Mesodermal cell (in vitro differentiated cells): ENCODE data around the gene COQ9.
"Not testable (repeated sequence)": the region's sequence is repeated elsewhere in the genome, so short reads cannot be mapped to it uniquely, and the experiment has no call there.

Source experiments
- H3K27ac ChIP-seq: 2 replicates; pipeline ENCODE4 v1.7.0; 2013; ENCODE audit warnings: mild to moderate bottlenecking, low read depth, low read length, moderate library complexity; ENCODE audit not compliant: severe bottlenecking
- H3K36me3 ChIP-seq: 2 replicates; pipeline ENCODE4 v1.7.1; 2013; ENCODE audit warnings: mild to moderate bottlenecking, low read length, moderate library complexity; ENCODE audit not compliant: control insufficient read depth, insufficient read depth
- H3K4me1 ChIP-seq: one replicate; pipeline ENCODE4 v1.7.1; 2013; ENCODE audit warnings: mild to moderate bottlenecking, low read length; ENCODE audit not compliant: insufficient read depth, control insufficient read depth, poor library complexity, severe bottlenecking
- H3K4me3 ChIP-seq: 2 replicates; pipeline ENCODE4 v1.7.0; 2013; ENCODE audit warnings: low read length, control low read depth, mild to moderate bottlenecking; ENCODE audit not compliant: insufficient read depth, poor library complexity, severe bottlenecking; ENCODE audit errors: extremely low read depth
- H3K9me3 ChIP-seq: 2 replicates; pipeline ENCODE4 v1.7.1; 2013; ENCODE audit warnings: mild to moderate bottlenecking, low read length, moderate library complexity; ENCODE audit not compliant: control insufficient read depth
- WGBS, 2 experiments: methylation state at CpG; one replicate each; pipeline ENCODE4 v1.1.5; 2013; ENCODE audit warnings: missing lambda C conversion rate in 2 of 2; ENCODE audit not compliant: insufficient coverage in 2 of 2; 5-methylcytosine and 5-hydroxymethylcytosine counted together

Gene COQ9

DNA sequence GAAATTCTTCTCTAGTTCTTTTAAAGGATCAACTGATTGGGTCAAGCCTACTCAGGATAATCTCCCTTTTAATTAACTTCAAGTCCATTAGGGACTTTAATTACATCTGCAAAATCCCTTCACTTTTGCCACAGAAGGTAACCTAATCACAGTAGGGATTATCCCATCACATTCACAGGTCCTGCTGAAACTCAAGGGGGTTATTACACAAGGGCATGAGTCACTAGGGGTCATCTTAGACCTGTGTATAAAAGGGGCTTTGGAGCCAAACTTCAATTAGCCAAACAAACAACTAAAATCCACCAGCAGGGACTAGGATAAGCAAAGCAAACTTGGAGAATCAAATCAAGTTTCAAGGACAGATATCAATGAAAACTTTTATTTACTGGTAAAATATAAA lies 19.5 kb upstream of the COQ9 start:
- Histone ChIP-seq H3K9me3 (no peaks in the 10 kb centered on the region), H3K36me3 (peaks cover 46% of the 10 kb centered on the region), H3K4me1 (no peaks in the 10 kb centered on the region), H3K4me3 (no peak overlapping the region), H3K27ac (no peak overlapping the region)

DNA sequence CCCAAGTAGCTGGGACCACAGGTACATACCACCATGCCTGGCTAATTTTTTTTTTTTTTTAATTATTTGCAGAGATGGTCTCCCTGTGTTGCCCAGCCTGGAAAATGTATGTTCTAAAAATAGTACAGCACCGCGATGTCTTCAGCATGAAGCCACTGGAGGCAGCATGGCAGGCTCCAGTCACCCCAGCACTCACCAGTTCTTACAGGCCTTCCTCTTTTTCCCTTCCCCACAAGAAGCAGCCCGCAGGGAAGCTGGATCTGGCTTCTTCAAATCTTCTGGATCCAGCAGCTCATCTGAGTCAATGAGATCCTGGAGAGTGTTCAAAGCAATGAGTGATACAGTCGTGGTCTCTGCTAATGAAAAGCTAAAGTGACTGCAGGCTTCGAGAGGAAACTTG lies 16.3 kb upstream of the COQ9 start:
- WGBS, 2 experiments, result 89 to 96% methylated on average over 2 to 3 of the region's 5 CpGs
- H3K36me3 ChIP-seq, result peaks cover 77% of the 10 kb centered on the region
- H3K4me1 ChIP-seq, result no peaks in the 10 kb centered on the region
- no peak overlapping the region for H3K4me3 ChIP-seq
- H3K9me3 ChIP-seq, result no peaks in the 10 kb centered on the region
- H3K27ac ChIP-seq, result no peak overlapping the region

DNA sequence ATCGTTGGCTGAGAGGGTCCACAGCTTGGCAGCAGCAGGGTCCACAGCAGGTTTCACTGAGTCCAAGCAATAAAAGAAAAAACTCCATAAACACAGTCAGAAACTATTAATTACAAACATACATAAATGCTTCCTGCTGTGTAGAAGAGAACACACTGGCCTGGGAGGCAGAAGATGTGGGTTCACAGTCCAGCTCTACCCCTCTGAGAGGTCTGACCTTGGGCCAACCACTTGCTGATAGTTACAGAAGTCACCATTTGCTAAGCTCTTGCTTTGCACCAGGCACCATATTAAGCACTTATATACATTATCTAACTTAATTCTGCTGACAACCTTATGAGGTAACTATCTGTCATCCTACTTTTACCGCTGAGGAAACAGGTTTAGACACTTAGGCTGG lies 14.8 kb upstream of the COQ9 start:
- H3K4me1 ChIP-seq, result no peaks in the 10 kb centered on the region
- no peak overlapping the region for H3K27ac ChIP-seq
- H3K36me3 ChIP-seq, result peaks cover 86% of the 10 kb centered on the region
- WGBS, 2 experiments, result 86 to 100% methylated on average over 1 of the region's 2 CpGs
- no peaks in the 10 kb centered on the region for H3K9me3 ChIP-seq
- H3K4me3 ChIP-seq, result no peak overlapping the region

DNA sequence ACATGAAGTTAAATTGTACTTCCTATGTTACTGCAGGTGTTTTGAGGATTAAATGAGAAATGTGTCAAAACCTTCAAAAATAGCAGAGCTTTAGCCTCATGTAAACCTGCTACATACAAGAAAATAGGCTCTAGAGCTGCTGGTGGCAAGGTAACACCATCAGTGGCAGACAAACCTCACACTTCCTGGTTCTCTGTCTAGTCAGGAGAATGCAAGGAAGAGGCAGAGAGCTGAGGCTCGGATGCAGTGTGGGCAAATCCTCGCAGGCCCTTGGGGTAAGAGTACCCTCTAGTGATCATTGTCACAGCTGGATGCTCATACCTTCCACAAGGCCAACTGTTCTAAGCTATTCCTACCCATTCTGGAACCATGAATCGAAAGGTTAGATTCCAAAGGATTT lies 14.3 kb upstream of the COQ9 start:
- 92 to 100% methylated on average over 2 of the region's 3 CpGs for WGBS, 2 experiments
- H3K27ac ChIP-seq, result no peak overlapping the region
- H3K9me3 ChIP-seq, result no peaks in the 10 kb centered on the region
- no peaks in the 10 kb centered on the region for H3K4me1 ChIP-seq
- no peak overlapping the region for H3K4me3 ChIP-seq
- peaks cover 90% of the 10 kb centered on the region for H3K36me3 ChIP-seq

DNA sequence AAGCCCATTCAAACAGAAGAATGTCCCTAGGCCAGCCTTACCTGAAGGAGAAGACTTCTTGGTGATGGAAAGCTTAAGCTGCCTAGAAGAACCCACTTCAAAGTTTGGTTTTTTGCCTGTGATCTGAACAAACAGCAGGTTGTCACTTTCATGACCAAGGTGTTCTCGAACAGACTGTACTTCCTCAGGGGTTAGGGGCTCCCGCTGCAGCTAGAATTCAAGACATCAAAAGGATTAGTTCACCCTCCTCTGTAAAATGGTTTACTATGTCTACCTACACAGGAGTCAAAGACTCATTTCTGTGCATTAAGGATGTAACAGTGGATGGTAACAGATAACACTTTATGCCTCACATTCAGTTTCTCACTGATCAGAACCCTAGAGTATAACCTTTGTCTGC lies 13.3 kb upstream of the COQ9 start:
- H3K4me3 ChIP-seq, result no peak overlapping the region
- H3K36me3 ChIP-seq, result peaks cover 96% of the 10 kb centered on the region
- no peaks in the 10 kb centered on the region for H3K4me1 ChIP-seq
- no peaks in the 10 kb centered on the region for H3K9me3 ChIP-seq
- WGBS, 2 experiments, result 100% methylated on average over 1 of the region's 2 CpGs; no CpG with 5 or more reads in 1 of the 2 experiments
- H3K27ac ChIP-seq, result no peak overlapping the region

DNA sequence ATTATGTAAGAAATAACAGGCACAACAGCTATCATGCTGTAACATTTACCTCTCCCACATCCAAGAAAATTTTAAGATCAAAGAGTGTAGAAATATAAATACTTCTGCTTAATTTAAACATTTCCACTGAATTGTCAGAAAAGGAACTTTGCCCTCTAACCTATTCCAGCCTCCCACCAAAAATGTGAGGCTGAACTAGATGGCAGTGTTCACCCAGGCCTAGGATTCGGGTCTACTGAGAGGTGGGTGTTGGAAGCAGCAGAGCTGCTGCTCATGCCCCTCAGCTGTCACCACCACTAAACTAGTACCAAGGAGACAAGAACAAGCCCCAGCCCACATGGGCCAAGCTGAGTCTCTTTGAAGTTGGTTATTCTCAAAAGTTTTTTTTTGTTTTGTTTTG lies 11.4 kb upstream of the COQ9 start:
- Histone ChIP-seq H3K4me1 (no peaks in the 10 kb centered on the region), H3K36me3 (peaks cover 97% of the 10 kb centered on the region), H3K27ac (no peak overlapping the region), H3K4me3 (no peak overlapping the region), H3K9me3 (peaks cover 6% of the 10 kb centered on the region)
- no CpG with 5 or more reads among the region's 1 CpG for WGBS, 2 experiments

DNA sequence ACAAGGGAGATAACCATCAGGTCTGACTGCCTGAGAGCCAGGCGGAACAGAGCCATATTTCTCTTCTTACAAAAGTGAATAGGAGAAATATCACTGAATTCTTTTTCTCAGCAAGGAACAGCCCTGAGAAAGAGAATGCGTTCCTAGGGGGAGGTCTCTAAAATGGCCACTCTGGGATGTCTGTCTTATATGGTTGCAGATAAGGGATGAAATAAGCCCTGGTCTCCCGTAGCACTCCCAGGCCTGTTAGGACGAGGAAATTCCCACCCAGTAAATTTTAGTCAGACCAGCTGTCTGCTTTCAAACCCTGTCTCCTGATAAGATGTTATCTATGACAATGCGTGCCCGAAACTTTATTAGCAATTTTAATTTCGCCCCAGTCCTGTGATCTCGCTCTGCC lies 7.3 kb upstream of the COQ9 start:
- Histone ChIP-seq H3K36me3 (peaks cover 97% of the 10 kb centered on the region), H3K9me3 (peaks cover 12% of the 10 kb centered on the region)
- H3K4me3 ChIP-seq, H3K4me1 ChIP-seq, H3K27ac ChIP-seq: not testable (repeated sequence)
- WGBS, 2 experiments, result 96 to 98% methylated on average over 7 of the region's 8 CpGs

DNA sequence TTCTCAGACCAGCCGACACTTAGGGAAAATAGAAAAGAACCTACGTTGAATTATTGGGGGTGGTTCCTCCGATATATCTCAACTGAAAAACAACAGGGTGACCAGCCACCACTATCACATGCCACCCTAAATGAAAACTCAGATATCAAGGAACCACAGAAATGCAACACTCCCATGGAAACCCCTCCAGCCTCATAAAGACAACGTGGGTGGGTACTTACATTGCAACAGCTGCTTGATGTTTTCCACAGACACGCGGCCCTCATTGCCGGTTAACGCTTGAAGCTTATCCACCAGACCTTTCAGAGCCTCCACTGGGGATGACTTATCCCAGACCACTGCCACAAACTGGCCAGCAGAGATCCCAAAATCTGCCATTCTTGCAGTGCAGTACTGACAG lies 6.7 kb upstream of the COQ9 start:
- H3K4me1 ChIP-seq, H3K27ac ChIP-seq, H3K4me3 ChIP-seq: not testable (repeated sequence)
- Histone ChIP-seq H3K9me3 (peaks cover 12% of the 10 kb centered on the region), H3K36me3 (peaks cover 94% of the 10 kb centered on the region)
- 97 to 100% methylated on average over 1 to 6 of the region's 8 CpGs for WGBS, 2 experiments

DNA sequence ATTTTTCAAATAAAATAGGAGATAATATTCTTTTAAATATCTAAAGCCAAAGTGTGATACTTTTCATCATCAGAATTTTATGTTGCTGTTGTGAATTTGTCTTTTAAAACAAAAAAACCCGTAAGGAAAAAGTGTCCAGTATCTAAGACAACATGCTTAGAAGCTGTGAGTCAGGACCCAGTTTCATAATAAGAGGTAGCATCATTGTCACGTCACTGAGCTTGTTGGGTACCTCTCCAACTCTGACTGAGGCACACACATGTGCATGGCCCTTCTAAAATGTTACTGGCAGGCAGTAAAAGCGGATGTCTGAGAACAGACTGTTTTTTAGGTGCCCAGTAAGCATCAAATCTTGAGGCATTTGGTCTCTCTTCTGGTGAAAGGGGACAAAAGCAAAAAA lies 2.6 kb upstream of the COQ9 start:
- peaks cover 12% of the 10 kb centered on the region for H3K9me3 ChIP-seq
- no peaks in the 10 kb centered on the region for H3K4me1 ChIP-seq
- peaks cover 57% of the 10 kb centered on the region for H3K36me3 ChIP-seq
- no peak overlapping the region for H3K27ac ChIP-seq
- 91 to 97% methylated on average over 2 to 3 of the region's 3 CpGs for WGBS, 2 experiments
- H3K4me3 ChIP-seq, result no peak overlapping the region

DNA sequence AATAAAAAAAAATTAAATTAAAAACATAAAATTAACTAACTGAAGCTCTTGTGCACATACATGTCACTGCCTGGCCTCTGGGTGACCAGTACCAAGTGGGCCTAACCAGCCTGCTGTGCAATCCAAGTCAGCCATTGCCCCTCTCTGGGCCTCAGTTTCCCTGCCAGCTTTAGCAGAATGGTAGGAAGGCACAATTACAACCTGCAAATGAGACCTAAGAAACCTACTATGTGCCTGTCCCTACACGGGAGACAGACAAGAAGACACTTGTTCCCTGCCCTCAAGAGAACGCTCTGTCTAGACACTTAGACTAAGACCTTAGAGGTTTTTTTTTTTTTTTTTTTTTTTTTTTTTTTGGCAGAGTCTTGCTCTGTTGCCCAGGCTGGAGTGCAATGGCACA lies 1.8 kb upstream of the COQ9 start:
- Histone ChIP-seq H3K27ac (no peak overlapping the region), H3K9me3 (peaks cover 10% of the 10 kb centered on the region), H3K4me3 (no peak overlapping the region), H3K36me3 (peaks cover 52% of the 10 kb centered on the region), H3K4me1 (no peaks in the 10 kb centered on the region)
- WGBS, 2 experiments, result no CpG with 5 or more reads among the region's 2 CpGs

DNA sequence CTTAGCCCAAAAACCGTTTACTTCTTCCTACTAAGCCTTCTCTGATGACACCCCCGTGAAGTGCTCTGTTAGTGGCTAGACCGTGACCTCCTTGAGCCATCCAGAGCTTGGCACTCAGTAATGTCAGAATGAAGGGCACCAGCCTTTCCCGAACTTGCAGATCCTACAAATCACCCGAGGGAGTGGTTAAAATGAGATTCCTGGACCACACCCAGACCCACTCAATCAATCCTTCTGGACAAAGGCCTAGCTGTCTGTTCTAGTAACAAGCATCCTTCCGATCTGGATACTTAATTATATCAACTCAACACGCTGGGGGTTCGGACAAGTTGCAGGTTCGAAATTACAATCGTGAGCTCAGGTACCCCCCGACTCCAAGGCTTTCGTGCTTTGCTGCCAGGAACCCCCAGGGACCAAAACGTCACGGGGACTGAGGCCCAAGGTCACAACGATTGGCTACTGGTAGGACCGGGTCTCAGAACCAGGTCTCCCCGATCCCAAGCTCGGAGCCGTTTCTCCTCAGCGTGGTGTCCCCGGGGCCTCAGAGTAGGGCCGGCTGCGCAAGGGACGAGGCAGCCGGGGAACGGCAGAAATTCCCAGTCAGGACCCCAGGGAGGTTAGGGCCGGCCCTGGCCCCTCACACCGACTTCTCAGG lies 621 bp upstream of the COQ9 start:
- Histone ChIP-seq H3K27ac (peak overlapping the region; percentile 49), H3K4me1 (no peaks in the 10 kb centered on the region), H3K4me3 (peak overlapping the region; percentile 90), H3K36me3 (peaks cover 48% of the 10 kb centered on the region), H3K9me3 (no peaks in the 10 kb centered on the region)
- 4 to 10% methylated on average over 24 of the region's 28 CpGs for WGBS, 2 experiments
